Pancreas (tissue), 10 donors: ENCODE results near the gene PKNOX2. TPM values are rescaled to one million over a fixed set of nuclear protein-coding genes. Genes with fewer than 3 reads are reported as not detected.

Experiments
- ATAC-seq, 4 donors: fragments of 200-7000 bp; cut with Tn5 transposase; one replicate each; pipeline versions ENCODE4 v1.8.0 to v1.9.1; 2020; ENCODE audit warnings: mild to moderate bottlenecking in 4 of 4, moderate library complexity in 4 of 4
- DNase-seq, 6 donors: peaks; one replicate each; pipeline ENCODE4 v3.0.0-alpha.2; 2020
- FAIRE-seq: peaks from 2 replicates; lab custom pipeline; 2012; peaks lifted over from hg19 to GRCh38; lab: Jason Lieb, UNC
- H3K27ac ChIP-seq, 4 donors: fragments of 200-600 bp; sonication (generic); 1 replicate in 3 of 4; 2 replicates in 1 of 4; pipeline versions ENCODE4 v1.5.0 to v1.8.0; 2020
- H3K27me3 ChIP-seq, 4 donors: fragments of 200-600 bp; one replicate each; pipeline ENCODE4 v1.8.0; 2021
- H3K36me3 ChIP-seq, 3 donors: fragments of 200-600 bp; sonication (generic) in 1 of 3; one replicate each; pipeline versions ENCODE4 v1.5.0 to v1.8.0; 2020 to 2021
- H3K4me1 ChIP-seq, 3 donors: fragments of 200-600 bp; one replicate each; pipeline ENCODE4 v1.8.0; 2021
- H3K4me3 ChIP-seq, 4 donors: fragments of 200-600 bp; sonication (generic) in 2 of 4; one replicate each; pipeline versions ENCODE4 v1.5.0 to v1.8.0; 2020 to 2021
- H3K9me3 ChIP-seq, 4 donors: fragments of 200-600 bp; one replicate each; pipeline ENCODE4 v1.8.0; 2021
- WGBS, 2 donors: extraction: QIAGEN DNeasy Blood & Tissue Kit; methylation state at CpG; one replicate each; pipeline ENCODE4 v1.1.7; 2013; 5-methylcytosine and 5-hydroxymethylcytosine counted together
- intact Hi-C, 3 donors: fragments of 100-400 bp; cut with DNase I; formaldehyde crosslinking; loops; one replicate each; pipeline versions ENCODE4 v1.11.1 to v1.14.2; 2022
- polyA plus RNA-seq, 2 donors: library from polyadenylated mRNA; stranded (reverse); fragments of 200-250 nt; gene quantifications; one replicate each; pipeline ENCODE4 v1.2.3, GENCODE V29; 2013
- total RNA-seq, 6 donors: library from RNA; stranded (reverse); fragmentation: NEBNext Ultra II Directional in 4 of 6; extraction: Animal tissue kit (Norgen Biotek cat#: 25700) in 4 of 6; gene quantifications; one replicate each; pipeline versions ENCODE4 v1.2.1 to v1.2.4, GENCODE V29; 2021 to 2023
- TF ChIP-seq, protein P1 (sequence below), 4 donors: fragments of 200-600 bp; sonication (generic) in 3 of 4; IDR thresholded peaks; one replicate each; pipeline versions ENCODE4 v1.5.0 to v1.8.0; 2021; ENCODE audit warnings: antibody characterized with exemption in 4 of 4
- donor health status: healthy with polysubstance abuse.
- donor health status: DM: no; HTN: no; CAD: no; lungs with moderate emphysema.
- donor health status: DM: no; HTN: no; CAD: no.
- donor health status: control.
- donor health status: control.
- donor health status: Bipolar disorder and iron deficiency.
- donor health status: DM: yes; HTN: yes; CAD: no.
- donor health status: DM: no; HTN: no; CAD: no.
- donor health status: DM: no; HTN: no; CAD: no.
- donor health status: DM: yes; HTN: yes; CAD: no.

Gene PKNOX2
- total and polyA plus RNA-seq, 8 donors = 3.4 to 8.1 (median 5.8) TPM

DNA sequence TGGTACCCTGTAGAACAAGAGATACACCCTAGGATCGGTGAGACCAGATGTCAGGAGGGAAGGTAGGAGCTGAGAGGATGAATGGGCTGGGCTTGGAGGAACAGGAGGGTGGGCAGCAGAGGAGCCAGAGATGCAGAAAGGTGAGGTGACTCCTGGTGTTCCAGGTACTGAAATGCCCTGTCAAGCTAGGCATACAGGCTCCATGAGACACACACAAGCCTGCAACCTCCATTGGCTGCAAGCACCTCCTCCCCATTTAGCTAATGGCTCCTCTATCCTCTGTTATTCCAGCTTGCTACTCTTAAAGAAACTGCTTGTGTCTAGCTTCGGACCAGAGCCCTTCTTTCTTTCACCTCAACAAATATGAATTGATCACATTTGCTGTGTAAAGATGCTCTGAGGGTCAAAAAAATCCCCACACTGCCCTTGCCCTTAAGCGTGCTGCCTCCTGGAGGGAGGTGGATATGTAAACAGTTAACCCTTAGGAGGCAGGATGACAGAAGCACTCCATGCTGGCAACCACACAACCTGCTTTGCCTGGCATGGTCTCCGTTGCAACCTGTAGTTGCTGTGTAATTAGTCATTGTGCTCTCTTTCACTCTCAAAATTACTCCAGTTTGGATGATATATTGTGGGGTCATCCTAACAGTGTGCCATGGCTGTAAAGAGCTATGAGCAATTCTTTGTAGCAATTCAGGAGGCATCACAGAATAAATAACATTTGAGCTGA lies 156.0 kb downstream of the PKNOX2 start:
- no peak for FAIRE-seq
- Histone ChIP-seq H3K27ac (no peak overlapping the region), H3K4me1 (no peaks in the 10 kb centered on the region), H3K27me3 (no peaks in the 10 kb centered on the region), H3K4me3 (no peak overlapping the region), H3K36me3 (no peaks in the 10 kb centered on the region), H3K9me3 (no peaks in the 10 kb centered on the region)
- TF ChIP-seq, protein P1, sequence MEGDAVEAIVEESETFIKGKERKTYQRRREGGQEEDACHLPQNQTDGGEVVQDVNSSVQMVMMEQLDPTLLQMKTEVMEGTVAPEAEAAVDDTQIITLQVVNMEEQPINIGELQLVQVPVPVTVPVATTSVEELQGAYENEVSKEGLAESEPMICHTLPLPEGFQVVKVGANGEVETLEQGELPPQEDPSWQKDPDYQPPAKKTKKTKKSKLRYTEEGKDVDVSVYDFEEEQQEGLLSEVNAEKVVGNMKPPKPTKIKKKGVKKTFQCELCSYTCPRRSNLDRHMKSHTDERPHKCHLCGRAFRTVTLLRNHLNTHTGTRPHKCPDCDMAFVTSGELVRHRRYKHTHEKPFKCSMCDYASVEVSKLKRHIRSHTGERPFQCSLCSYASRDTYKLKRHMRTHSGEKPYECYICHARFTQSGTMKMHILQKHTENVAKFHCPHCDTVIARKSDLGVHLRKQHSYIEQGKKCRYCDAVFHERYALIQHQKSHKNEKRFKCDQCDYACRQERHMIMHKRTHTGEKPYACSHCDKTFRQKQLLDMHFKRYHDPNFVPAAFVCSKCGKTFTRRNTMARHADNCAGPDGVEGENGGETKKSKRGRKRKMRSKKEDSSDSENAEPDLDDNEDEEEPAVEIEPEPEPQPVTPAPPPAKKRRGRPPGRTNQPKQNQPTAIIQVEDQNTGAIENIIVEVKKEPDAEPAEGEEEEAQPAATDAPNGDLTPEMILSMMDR (IDR thresholded peaks at IDR 0.05) = no peak
- ATAC-seq = no peak
- WGBS, 2 donors = 70 to 83% methylated on average over 4 of the region's 4 CpGs
- no peak for DNase-seq
- intact Hi-C loops = no loop called here

DNA sequence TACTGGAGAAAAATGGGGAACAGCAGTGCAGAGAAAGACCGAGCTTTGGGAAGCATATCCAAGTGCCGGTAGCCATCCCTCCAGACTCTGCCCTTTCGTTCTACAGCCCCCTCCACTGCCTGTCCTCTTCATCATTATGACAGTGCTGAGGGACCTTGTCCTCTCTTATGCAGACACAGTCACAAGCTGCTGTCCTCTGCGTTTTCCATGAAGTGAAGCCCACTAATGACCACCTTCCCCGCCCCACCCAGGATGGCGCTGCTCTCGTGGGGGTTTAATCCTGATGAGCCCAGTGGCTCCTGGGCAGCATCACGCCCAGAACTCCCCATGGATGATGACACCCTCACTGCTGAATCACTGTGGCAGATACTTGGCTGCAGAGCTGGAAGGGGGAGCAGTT lies 157.7 kb downstream of the PKNOX2 start:
- TF ChIP-seq, protein P1 (IDR thresholded peaks at IDR 0.05) = no peak
- Histone ChIP-seq H3K4me1 (no peaks in the 10 kb centered on the region), H3K27me3 (no peaks in the 10 kb centered on the region), H3K4me3 (no peak overlapping the region), H3K36me3 (no peaks in the 10 kb centered on the region), H3K27ac (no peak overlapping the region), H3K9me3 (no peaks in the 10 kb centered on the region)
- WGBS, 2 donors = 82 to 85% methylated on average over 8 of the region's 8 CpGs
- no peak for FAIRE-seq
- ATAC-seq = no peak
- DNase-seq = no peak
- intact Hi-C loops = no loop called here

DNA sequence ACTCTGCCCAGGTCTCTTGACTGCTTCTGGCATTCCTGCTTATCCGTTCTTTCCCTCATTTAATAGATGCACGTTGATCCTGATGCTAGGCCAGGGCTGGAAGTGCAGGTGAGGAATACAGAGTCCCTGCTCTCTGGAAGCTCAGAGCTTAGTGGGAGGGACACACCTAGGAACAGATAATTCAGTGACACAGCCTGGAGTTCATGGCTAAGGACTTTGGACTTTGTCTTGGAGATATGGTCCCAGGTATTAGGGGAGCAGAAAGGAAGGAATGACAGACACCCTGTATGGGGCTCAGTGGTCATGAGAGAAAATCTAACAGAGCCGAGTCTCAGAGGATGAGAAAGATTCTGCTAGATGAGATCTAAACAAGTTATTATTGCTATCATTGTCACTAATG lies 160.6 kb downstream of the PKNOX2 start:
- no peak for FAIRE-seq
- DNase-seq = no peak
- Histone ChIP-seq H3K36me3 (no peaks in the 10 kb centered on the region), H3K9me3 (no peaks in the 10 kb centered on the region), H3K27me3 (no peaks in the 10 kb centered on the region), H3K27ac (no peak overlapping the region), H3K4me1 (no peaks in the 10 kb centered on the region), H3K4me3 (no peak overlapping the region)
- intact Hi-C loops = no loop called here
- ATAC-seq = no peak
- TF ChIP-seq, protein P1 (IDR thresholded peaks at IDR 0.05) = no peak
- WGBS, 2 donors = 76 to 89% methylated on average over 3 of the region's 3 CpGs

DNA sequence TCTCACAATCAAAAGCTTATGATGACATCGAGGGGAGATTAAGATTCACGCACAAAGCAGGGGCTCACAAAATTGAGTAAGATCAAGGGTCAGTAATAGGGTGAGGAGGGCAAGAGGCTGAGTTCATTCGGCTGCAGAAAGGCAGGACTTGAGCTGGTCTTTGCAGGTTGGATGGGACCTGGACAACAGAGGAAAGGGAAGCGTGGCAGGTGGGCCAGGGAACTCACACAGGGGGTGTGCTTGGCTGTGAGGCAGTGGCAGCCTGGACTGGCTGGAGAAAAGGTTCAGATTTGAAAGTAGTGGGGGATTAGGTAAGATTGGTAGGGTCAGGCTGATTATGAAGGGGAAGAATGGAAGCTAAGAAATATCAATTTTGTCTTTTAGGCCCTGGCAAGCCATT lies 161.6 kb downstream of the PKNOX2 start:
- TF ChIP-seq, protein P1 (IDR thresholded peaks at IDR 0.05) = no peak
- 90 to 95% methylated on average over 4 of the region's 4 CpGs for WGBS, 2 donors
- FAIRE-seq = no peak
- intact Hi-C loops = no loop called here
- no peak for DNase-seq
- no peak for ATAC-seq
- Histone ChIP-seq H3K4me3 (no peak overlapping the region), H3K9me3 (no peaks in the 10 kb centered on the region), H3K4me1 (no peaks in the 10 kb centered on the region), H3K27me3 (no peaks in the 10 kb centered on the region), H3K27ac (no peak overlapping the region), H3K36me3 (no peaks in the 10 kb centered on the region)

DNA sequence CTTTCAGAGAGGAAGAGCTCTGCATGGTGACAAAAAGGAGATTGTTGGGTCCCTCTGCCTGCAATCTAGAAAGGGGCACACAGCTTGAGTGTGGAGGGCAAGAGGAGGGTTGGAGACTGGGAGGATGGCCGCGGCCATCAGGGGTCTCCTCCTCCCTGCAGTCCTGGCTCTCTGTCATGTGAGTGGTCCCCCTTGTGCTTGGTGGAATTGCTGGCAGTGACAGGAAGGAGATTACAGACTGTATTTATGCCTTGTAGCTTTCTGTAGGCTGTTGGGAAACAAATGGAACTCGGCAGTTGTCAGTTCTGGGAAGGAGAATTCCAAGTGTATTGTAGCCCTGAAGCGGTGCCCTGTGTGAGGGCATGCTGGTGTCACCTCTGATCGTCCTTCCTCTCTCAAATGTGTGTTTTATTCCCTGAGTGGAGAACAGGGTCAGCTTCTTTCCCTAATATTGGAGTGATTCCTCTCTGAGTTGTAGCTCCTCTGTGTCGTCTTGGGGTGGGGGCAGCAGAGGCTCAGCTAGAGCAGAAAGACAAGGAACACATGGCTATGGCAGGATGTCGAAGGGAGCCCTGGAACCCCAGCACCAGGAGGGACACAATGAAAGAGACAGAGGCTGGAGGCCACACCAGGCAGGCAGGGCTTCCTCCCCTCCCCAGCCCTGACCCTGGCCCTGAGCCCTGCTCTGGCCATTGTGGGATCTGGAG lies 163.1 kb downstream of the PKNOX2 start:
- Histone ChIP-seq H3K9me3 (no peaks in the 10 kb centered on the region), H3K36me3 (no peaks in the 10 kb centered on the region), H3K4me1 (no peaks in the 10 kb centered on the region), H3K27ac (no peak overlapping the region), H3K4me3 (no peak overlapping the region), H3K27me3 (no peaks in the 10 kb centered on the region)
- TF ChIP-seq, protein P1 (IDR thresholded peaks at IDR 0.05) = no peak
- DNase-seq (no peak), ATAC-seq (no peak), FAIRE-seq (no peak)
- WGBS, 2 donors = 80 to 85% methylated on average over 7 of the region's 7 CpGs
- intact Hi-C loops = no loop called here
